IMR-90 (cell line): ENCODE data around the gene SF3B5. TPM values are rescaled to one million over a fixed set of nuclear protein-coding genes. Genes with fewer than 3 reads are reported as not detected.

Experiments
- ATAC-seq: fragments of 200-7000 bp; cut with Tn5 transposase; 2 replicates; pipeline ENCODE4 v1.9.1; 2020; ENCODE audit warnings: low read depth, mild to moderate bottlenecking, moderate library complexity
- BruUV-seq: library from RNA; stranded (reverse); fragments of 400-500 nt; replicated peaks from 2 replicates; lab custom pipeline; 2021; lab: Mats Ljungman, UMichigan
- CTCF ChIA-PET: fragments of 300-600 bp; formaldehyde crosslinking; extraction: SDS; loops from one replicate; lab custom pipeline; 2021; ENCODE audit warnings: antibody characterized with exemption; lab: Yijun Ruan, JAX
- POLR2A ChIA-PET: fragments of 300-600 bp; sonication (Branson Sonifier 250); formaldehyde crosslinking; loops from one replicate; lab custom pipeline; 2022; ENCODE audit warnings: antibody characterized with exemption; ENCODE audit not compliant: unreplicated experiment; lab: Charles Lee
- DNase-seq: peaks from one replicate; pipeline ENCODE4 v3.0.0; 2013
- H2AFZ ChIP-seq: replicated peaks from 2 replicates; pipeline ENCODE3; 2013; ENCODE audit warnings: low read length, mild to moderate bottlenecking; ENCODE audit not compliant: poor library complexity
- H2AK5ac ChIP-seq: 2 replicates; pipeline ENCODE4 v1.6.1; 2013; ENCODE audit warnings: low read depth, low read length, inconsistent platforms
- H2AK9ac ChIP-seq: replicated peaks from 2 replicates; pipeline ENCODE3; 2013; ENCODE audit warnings: mild to moderate bottlenecking, low read depth, low read length, moderate library complexity; ENCODE audit not compliant: poor library complexity
- H2BK120ac ChIP-seq: 2 replicates; pipeline ENCODE4 v1.6.1; 2013; ENCODE audit warnings: low read depth, low read length, inconsistent platforms
- H2BK15ac ChIP-seq: 3 replicates; pipeline ENCODE4 v1.6.1; 2013; ENCODE audit warnings: low read depth, low read length, inconsistent platforms
- H2BK20ac ChIP-seq: 2 replicates; pipeline ENCODE4 v1.6.1; 2013; ENCODE audit warnings: low read depth, mild to moderate bottlenecking, inconsistent platforms, low read length, moderate library complexity
- H2BK5ac ChIP-seq: 2 replicates; pipeline ENCODE4 v1.6.1; 2013; ENCODE audit warnings: mild to moderate bottlenecking, low read depth, low read length, inconsistent platforms; ENCODE audit not compliant: poor library complexity, severe bottlenecking
- H3K14ac ChIP-seq: replicated peaks from 2 replicates; pipeline ENCODE4 v1.6.1; 2013; ENCODE audit warnings: low read depth, low read length, inconsistent platforms
- H3K18ac ChIP-seq: 2 replicates; pipeline ENCODE4 v1.6.1; 2013; ENCODE audit warnings: low read depth, low read length, control low read depth
- H3K23ac ChIP-seq: 2 replicates; pipeline ENCODE4 v1.6.1; 2013; ENCODE audit warnings: low read depth, low read length, inconsistent platforms
- H3K27ac ChIP-seq: 2 replicates; pipeline ENCODE4 v1.5.1; 2013; ENCODE audit warnings: mild to moderate bottlenecking, control low read depth, low read length; ENCODE audit not compliant: insufficient read depth
- H3K27me3 ChIP-seq: 2 replicates; pipeline ENCODE4 v1.6.1; 2013; ENCODE audit warnings: low read length; ENCODE audit not compliant: control insufficient read depth, insufficient read depth
- H3K36me3 ChIP-seq: 2 replicates; pipeline ENCODE4 v1.6.1; 2013; ENCODE audit warnings: low read length, mixed read lengths; ENCODE audit not compliant: control insufficient read depth, insufficient read depth
- H3K4ac ChIP-seq: 2 replicates; pipeline ENCODE4 v1.6.1; 2013; ENCODE audit warnings: low read depth, low read length, inconsistent platforms
- H3K4me1 ChIP-seq: 2 replicates; pipeline ENCODE4 v1.6.1; 2013; ENCODE audit warnings: low read length, mixed read lengths; ENCODE audit not compliant: control insufficient read depth, insufficient read depth
- H3K4me2 ChIP-seq: 2 replicates; pipeline ENCODE4 v1.6.1; 2013; ENCODE audit warnings: low read depth, mild to moderate bottlenecking, control low read depth, low read length, moderate library complexity
- H3K4me3 ChIP-seq: 2 replicates; pipeline ENCODE4 v1.5.1; 2013; ENCODE audit warnings: low read depth, mild to moderate bottlenecking, control low read depth, low read length, moderate library complexity; ENCODE audit not compliant: insufficient read depth
- H3K56ac ChIP-seq: 2 replicates; pipeline ENCODE4 v1.6.1; 2013; ENCODE audit warnings: low read length, inconsistent platforms; ENCODE audit not compliant: insufficient read depth; ENCODE audit errors: extremely low read depth
- H3K79me1 ChIP-seq, 2 experiments: 2 replicates each; pipeline ENCODE4 v1.6.1; 2013; ENCODE audit warnings: low read length in 2 of 2, inconsistent platforms in 1 of 2, low read depth in 1 of 2
- H3K9ac ChIP-seq: 2 replicates; pipeline ENCODE4 v1.6.1; 2013; ENCODE audit warnings: low read depth, low read length, control low read depth
- H3K9me1 ChIP-seq: 2 replicates; pipeline ENCODE4 v1.6.1; 2013; ENCODE audit warnings: low read length, inconsistent platforms; ENCODE audit not compliant: insufficient read depth
- H3K9me3 ChIP-seq: 2 replicates; pipeline ENCODE4 v1.6.1; 2013; ENCODE audit warnings: low read length; ENCODE audit not compliant: control insufficient read depth, insufficient read depth
- H4K20me1 ChIP-seq: 2 replicates; pipeline ENCODE4 v1.6.1; 2013; ENCODE audit warnings: low read length, inconsistent platforms; ENCODE audit not compliant: insufficient read depth
- H4K5ac ChIP-seq: 2 replicates; pipeline ENCODE4 v1.6.1; 2013; ENCODE audit warnings: mild to moderate bottlenecking, low read depth, low read length, control low read depth
- H4K8ac ChIP-seq, 2 experiments: 2 replicates each; pipeline ENCODE4 v1.6.1; 2013; ENCODE audit warnings: low read depth in 2 of 2, low read length in 2 of 2, control low read depth in 1 of 2, inconsistent platforms in 1 of 2
- H4K91ac ChIP-seq: 2 replicates; pipeline ENCODE4 v1.6.1; 2013; ENCODE audit warnings: low read depth, low read length, inconsistent platforms; ENCODE audit not compliant: insufficient read depth
- BHLHE40 ChIP-seq: fragments of 150-350 bp; IDR thresholded peaks from 2 replicates; pipeline ENCODE4 v1.6.1; 2016; ENCODE audit warnings: mild to moderate bottlenecking, low read depth, low read length
- CEBPB ChIP-seq: IDR thresholded peaks from 2 replicates; pipeline ENCODE4 v1.6.1; 2012; ENCODE audit warnings: low read depth, low read length, improper control_type of control experiment
- CHD1 ChIP-seq: IDR thresholded peaks from 2 replicates; pipeline ENCODE4 v1.6.1; 2012; ENCODE audit warnings: low read depth, low read length, improper control_type of control experiment
- ELK1 ChIP-seq: fragments of 150-350 bp; IDR thresholded peaks from 2 replicates; pipeline ENCODE4 v1.6.1; 2016; ENCODE audit warnings: low read depth, mild to moderate bottlenecking, low read length, moderate library complexity, borderline replicate concordance
- FOS ChIP-seq: fragments of 150-350 bp; IDR thresholded peaks from 2 replicates; pipeline ENCODE4 v1.6.1; 2016; ENCODE audit warnings: low read depth, low read length
- MAFK ChIP-seq: IDR thresholded peaks from 2 replicates; pipeline ENCODE4 v1.6.1; 2012; ENCODE audit warnings: low read depth, low read length, improper control_type of control experiment
- MAZ ChIP-seq: IDR thresholded peaks from 2 replicates; pipeline ENCODE4 v1.6.1; 2012; ENCODE audit warnings: low read depth, mild to moderate bottlenecking, low read length, improper control_type of control experiment, moderate library complexity, borderline replicate concordance
- MXI1 ChIP-seq: IDR thresholded peaks from 2 replicates; pipeline ENCODE4 v1.6.1; 2012; ENCODE audit warnings: low read depth, mild to moderate bottlenecking, low read length, moderate library complexity, borderline replicate concordance
- NFE2L2 ChIP-seq: fragments of 150-350 bp; IDR thresholded peaks from 2 replicates; pipeline ENCODE4 v1.6.1; 2016; ENCODE audit warnings: low read depth, mild to moderate bottlenecking, low read length
- POLR2A ChIP-seq: IDR thresholded peaks from 2 replicates; pipeline ENCODE4 v1.6.1; 2012; ENCODE audit warnings: mild to moderate bottlenecking, low read depth, low read length
- RAD21 ChIP-seq: IDR thresholded peaks from 2 replicates; pipeline ENCODE4 v1.6.1; 2012; ENCODE audit warnings: low read length, improper control_type of control experiment
- RCOR1 ChIP-seq: IDR thresholded peaks from 2 replicates; pipeline ENCODE4 v1.6.1; 2012; ENCODE audit warnings: mild to moderate bottlenecking, low read length, improper control_type of control experiment; ENCODE audit not compliant: insufficient replicate concordance
- RFX5 ChIP-seq: IDR thresholded peaks from 2 replicates; pipeline ENCODE4 v1.8.0; 2012; ENCODE audit warnings: low read depth, mild to moderate bottlenecking, low read length, moderate library complexity
- SMC3 ChIP-seq: fragments of 150-350 bp; IDR thresholded peaks from 2 replicates; pipeline ENCODE4 v1.6.1; 2016; ENCODE audit warnings: low read depth, mild to moderate bottlenecking, antibody characterized with exemption, low read length, moderate library complexity
- USF2 ChIP-seq: fragments of 150-350 bp; IDR thresholded peaks from 2 replicates; pipeline ENCODE4 v1.6.1; 2017; ENCODE audit warnings: mild to moderate bottlenecking, antibody characterized with exemption, low read length, low read depth
- WGBS, 2 experiments: methylation state at CpG; one replicate each; pipeline versions ENCODE4 v1.1.5 to v1.1.7; 2013; ENCODE audit warnings: missing lambda C conversion rate in 2 of 2; ENCODE audit not compliant: insufficient read length in 1 of 2; ENCODE audit errors: extremely low coverage in 2 of 2; 5-methylcytosine and 5-hydroxymethylcytosine counted together
- dilution Hi-C: fragments of 300-500 bp; cut with HindIII; formaldehyde crosslinking; loops from one replicate; pipeline ENCODE4 v1.14.3; 2018; ENCODE audit warnings: low sequenced_read_pairs; ENCODE audit not compliant: unreplicated experiment
- in situ Hi-C: fragments of 300-500 bp; cut with MboI; formaldehyde crosslinking; loops from 3 replicates; pipeline ENCODE4 v1.14.3; 2019; ENCODE audit warnings: low sequenced_read_pairs, inconsistent platforms, mixed read lengths
- intact Hi-C: fragments of 100-400 bp; cut with micrococcal nuclease; formaldehyde crosslinking; loops from 2 replicates; pipeline ENCODE4 v1.10.0; 2022
- polyA plus RNA-seq, 3 experiments: library from polyadenylated mRNA; depleted of rRNA; stranded (reverse); fragments of >200 nt; gene quantifications; 2 replicates each; pipeline ENCODE4 v1.2.3, GENCODE V29; 2012; ENCODE audit warnings: low replicate concordance in 1 of 3
- total RNA-seq: library from RNA; depleted of rRNA; stranded (reverse); fragments of >200 nt; gene quantifications from 2 replicates; pipeline ENCODE4 v1.2.3, GENCODE V29; 2012
- TF ChIP-seq, protein P1 (sequence below): conservative IDR thresholded peaks from 2 replicates; pipeline ENCODE4 v1.5.1; 2012; ENCODE audit warnings: mild to moderate bottlenecking, low read depth, low read length, improper control_type of control experiment

SF3B5 gene
- total and polyA plus RNA-seq, 2 of the 4 experiments (the other 2 are of a cell fraction): 227 to 333 TPM

DNA sequence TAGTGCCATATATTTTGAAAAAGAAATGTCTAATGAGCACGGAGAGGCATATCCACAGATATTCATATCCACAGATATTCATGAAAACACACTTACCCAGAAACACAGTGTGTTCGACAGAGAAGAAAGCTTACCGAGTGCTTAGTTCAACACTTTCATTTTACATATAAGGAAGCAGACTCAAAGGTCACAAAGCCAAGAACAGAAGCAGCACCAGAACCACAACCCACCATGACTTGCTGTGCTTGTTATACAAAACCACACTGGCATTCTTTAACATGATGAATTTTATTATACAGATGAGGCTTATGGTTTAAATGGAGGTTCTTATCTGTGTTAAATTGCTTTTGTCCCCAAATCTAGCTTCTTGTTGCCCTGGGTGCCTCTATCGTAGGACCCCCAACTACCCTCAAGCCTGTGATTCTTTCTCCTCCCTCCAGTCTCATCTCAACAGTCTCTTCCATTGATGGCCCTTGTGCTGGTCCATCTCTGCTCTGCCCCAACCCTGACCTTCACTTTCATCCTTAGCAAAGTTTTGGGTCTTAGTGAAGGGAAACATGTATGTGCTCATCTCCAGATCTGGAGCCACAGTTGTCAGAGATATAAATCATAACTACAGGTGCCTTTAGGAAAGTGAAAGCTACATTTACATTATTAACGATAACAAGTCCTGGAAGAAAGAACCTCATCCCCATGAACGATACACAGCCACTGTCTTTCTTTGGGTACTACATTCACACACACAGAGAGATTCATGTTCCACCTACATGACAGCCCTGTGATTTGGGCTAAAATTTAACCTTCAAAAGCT is 40.0 kb downstream of the SF3B5 start:
- no peak overlapping the region for H4K91ac ChIP-seq
- H3K4me2 ChIP-seq: no peak overlapping the region
- peaks cover 12% of the 10 kb centered on the region for H3K27me3 ChIP-seq
- in situ Hi-C loops (no loop called here), dilution Hi-C loops (no loop called here), intact Hi-C loops (no loop called here)
- no peak for ATAC-seq
- H3K9me1 ChIP-seq: no peaks in the 10 kb centered on the region
- H3K9ac ChIP-seq: no peak overlapping the region
- ChIA-PET POLR2A (no interaction called here), CTCF (no interaction called here)
- H2AK5ac ChIP-seq: no peak overlapping the region
- H3K4me1 ChIP-seq: no peaks in the 10 kb centered on the region
- H3K36me3 ChIP-seq: no peaks in the 10 kb centered on the region
- no peak overlapping the region for H4K5ac ChIP-seq
- no peaks in the 10 kb centered on the region for H4K20me1 ChIP-seq
- no peak for DNase-seq
- no peak overlapping the region for H2BK20ac ChIP-seq
- H2BK120ac ChIP-seq: no peak overlapping the region
- no TSS peak for BruUV-seq
- no peak overlapping the region for H3K18ac ChIP-seq
- H4K8ac ChIP-seq: no peak overlapping the region
- H3K27ac ChIP-seq: no peak overlapping the region
- H2BK5ac ChIP-seq: no peak overlapping the region
- no peak overlapping the region for H3K4me3 ChIP-seq
- H2AK9ac ChIP-seq: no peak overlapping the region
- no peak overlapping the region for H2AFZ ChIP-seq
- no peak overlapping the region for H3K23ac ChIP-seq
- no peak overlapping the region for H3K56ac ChIP-seq
- no peak overlapping the region for H3K14ac ChIP-seq
- H3K9me3 ChIP-seq: no peaks in the 10 kb centered on the region
- no peaks in the 10 kb centered on the region for H3K79me1 ChIP-seq
- no peak overlapping the region for H2BK15ac ChIP-seq
- no peak overlapping the region for H3K4ac ChIP-seq
- TF ChIP-seq BHLHE40 (no peak), POLR2A (no peak), RFX5 (no peak), ELK1 (no peak), FOS (no peak), RAD21 (no peak), RCOR1 (no peak), USF2 (no peak), NFE2L2 (no peak), SMC3 (no peak), MXI1 (no peak), CHD1 (no peak), CEBPB (no peak), MAFK (no peak), MAZ (no peak)
- TF ChIP-seq, protein P1, sequence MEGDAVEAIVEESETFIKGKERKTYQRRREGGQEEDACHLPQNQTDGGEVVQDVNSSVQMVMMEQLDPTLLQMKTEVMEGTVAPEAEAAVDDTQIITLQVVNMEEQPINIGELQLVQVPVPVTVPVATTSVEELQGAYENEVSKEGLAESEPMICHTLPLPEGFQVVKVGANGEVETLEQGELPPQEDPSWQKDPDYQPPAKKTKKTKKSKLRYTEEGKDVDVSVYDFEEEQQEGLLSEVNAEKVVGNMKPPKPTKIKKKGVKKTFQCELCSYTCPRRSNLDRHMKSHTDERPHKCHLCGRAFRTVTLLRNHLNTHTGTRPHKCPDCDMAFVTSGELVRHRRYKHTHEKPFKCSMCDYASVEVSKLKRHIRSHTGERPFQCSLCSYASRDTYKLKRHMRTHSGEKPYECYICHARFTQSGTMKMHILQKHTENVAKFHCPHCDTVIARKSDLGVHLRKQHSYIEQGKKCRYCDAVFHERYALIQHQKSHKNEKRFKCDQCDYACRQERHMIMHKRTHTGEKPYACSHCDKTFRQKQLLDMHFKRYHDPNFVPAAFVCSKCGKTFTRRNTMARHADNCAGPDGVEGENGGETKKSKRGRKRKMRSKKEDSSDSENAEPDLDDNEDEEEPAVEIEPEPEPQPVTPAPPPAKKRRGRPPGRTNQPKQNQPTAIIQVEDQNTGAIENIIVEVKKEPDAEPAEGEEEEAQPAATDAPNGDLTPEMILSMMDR: no peak
- WGBS, 2 experiments: no CpG with 5 or more reads among the region's 6 CpGs
